ENCODE data around the gene SSC5D. TPM values are rescaled to one million over a fixed set of nuclear protein-coding genes. Genes with fewer than 3 reads are reported as not detected.

Gene SSC5D
- total and polyA plus RNA-seq, 2 experiments from 2014 or later = 0.23 to 0.69 TPM

DNA sequence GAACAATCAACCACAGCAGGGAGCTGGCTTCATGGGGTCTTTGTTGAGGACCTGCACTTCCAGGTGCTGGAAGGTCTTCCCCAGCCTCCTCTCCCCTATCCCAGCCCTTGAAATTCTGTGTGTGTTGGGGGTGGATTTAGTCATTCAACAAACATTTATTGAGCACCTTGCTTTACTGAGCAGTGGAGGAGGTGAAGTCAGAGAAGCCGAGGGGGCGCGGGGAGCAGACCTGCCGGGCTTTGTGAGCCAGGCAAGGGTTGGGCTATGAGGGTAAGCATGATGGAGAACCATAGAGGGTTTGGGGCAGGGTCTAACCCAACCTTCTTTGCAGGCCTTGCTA, 20.2 kb upstream of the SSC5D start (continued):
- TF ChIP-seq ZNF462 (CRISPR knock-in tag; IDR thresholded peaks at IDR 0.05) (no peak), EZH2 (IDR thresholded peaks at IDR 0.05; ENCODE audit: low read depth, unreplicated experiment) (no peak), EZH2phosphoT487 (IDR thresholded peaks at IDR 0.05; ENCODE audit: unreplicated experiment) (no peak)
- TF ChIP-seq, protein P1, sequence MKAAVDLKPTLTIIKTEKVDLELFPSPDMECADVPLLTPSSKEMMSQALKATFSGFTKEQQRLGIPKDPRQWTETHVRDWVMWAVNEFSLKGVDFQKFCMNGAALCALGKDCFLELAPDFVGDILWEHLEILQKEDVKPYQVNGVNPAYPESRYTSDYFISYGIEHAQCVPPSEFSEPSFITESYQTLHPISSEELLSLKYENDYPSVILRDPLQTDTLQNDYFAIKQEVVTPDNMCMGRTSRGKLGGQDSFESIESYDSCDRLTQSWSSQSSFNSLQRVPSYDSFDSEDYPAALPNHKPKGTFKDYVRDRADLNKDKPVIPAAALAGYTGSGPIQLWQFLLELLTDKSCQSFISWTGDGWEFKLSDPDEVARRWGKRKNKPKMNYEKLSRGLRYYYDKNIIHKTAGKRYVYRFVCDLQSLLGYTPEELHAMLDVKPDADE (IDR thresholded peaks at IDR 0.05) = no peak

DNA sequence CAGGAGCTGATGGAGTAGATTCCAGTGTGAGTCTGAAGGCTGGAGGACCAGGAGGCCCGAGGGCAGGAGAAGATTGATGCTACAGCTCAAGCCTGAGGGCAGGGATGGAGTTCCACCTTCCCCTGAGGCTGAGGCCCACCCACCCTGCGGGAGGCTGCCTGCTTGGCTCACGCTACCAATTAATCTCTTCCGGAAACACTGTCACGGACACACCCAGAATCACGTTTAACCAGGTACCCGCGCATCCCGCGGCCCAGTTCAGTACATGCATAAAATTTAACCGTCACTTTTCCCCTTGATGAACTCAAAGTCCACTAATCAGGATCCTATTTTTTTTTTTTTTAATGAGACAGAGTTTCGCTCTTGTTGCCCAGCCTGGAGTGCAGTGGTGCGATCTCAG, 17.0 kb upstream of the SSC5D start:
- no peak overlapping the region for H3K4me3 ChIP-seq
- peaks cover 14% of the 10 kb centered on the region for H3K27me3 Mint-ChIP-seq (ENCODE audit: insufficient read depth, low read depth, poor library complexity)
- H3K27me3 ChIP-seq (ENCODE audit: insufficient read depth) = no peaks in the 10 kb centered on the region

More for the DNA sequence above, 17.0 kb upstream of the SSC5D start:
- Histone ChIP-seq H2AFZ (no peak overlapping the region), H3F3A (replicated peaks; ENCODE audit: low read depth) (peaks cover 22% of the 10 kb centered on the region), H3K79me2 (replicated peaks; ENCODE audit: insufficient read depth) (no peaks in the 10 kb centered on the region), H3K36me3 (ENCODE audit: insufficient read depth) (no peaks in the 10 kb centered on the region), H3K9me2 (ENCODE audit: insufficient read depth) (no peaks in the 10 kb centered on the region), H3K27ac (ENCODE audit: low read depth) (no peak overlapping the region), H3K4me1 (ENCODE audit: insufficient read depth) (peaks cover 13% of the 10 kb centered on the region; the same call in 1 of the 2 replicates), H3K4me2 (no peak overlapping the region), H4K20me1 (replicated peaks; ENCODE audit: insufficient read depth) (no peaks in the 10 kb centered on the region)
- H3K9me3 Mint-ChIP-seq = no peaks in the 10 kb centered on the region
- no peak overlapping the region for H3K27ac Mint-ChIP-seq
- no peak for DNase-seq (ENCODE audit: low spot score)
- no peaks in the 10 kb centered on the region for H3K36me3 Mint-ChIP-seq (ENCODE audit: low read depth)
- ATAC-seq = no peak
- H3K4me1 Mint-ChIP-seq = peaks cover 16% of the 10 kb centered on the region
- no peak for TF ChIP-seq REST (IDR thresholded peaks at IDR 0.05; ENCODE audit: unreplicated experiment)
- no peak for TF ChIP-seq CREB1 (CRISPR knock-in tag; IDR thresholded peaks at IDR 0.05; ENCODE audit: low read depth)
- TF ChIP-seq JUNB (IDR thresholded peaks at IDR 0.05; ENCODE audit: unreplicated experiment) = no peak
- TF ChIP-seq STAT1 (IDR thresholded peaks at IDR 0.05; ENCODE audit: unreplicated experiment) = no peak
- no peak for TF ChIP-seq ZNF331 (CRISPR knock-in tag; IDR thresholded peaks at IDR 0.05; ENCODE audit: low read depth)
- TF ChIP-seq, protein P1 (IDR thresholded peaks at IDR 0.05) = no peak
- no peak for TF ChIP-seq EZH2phosphoT487 (IDR thresholded peaks at IDR 0.05; ENCODE audit: unreplicated experiment)
- TF ChIP-seq ZNF114 (CRISPR knock-in tag; IDR thresholded peaks at IDR 0.05) = no peak
- no peak overlapping the region for H3K4me3 Mint-ChIP-seq
